DMS53 treated with DMSO at 0.1 percent for 48 hours (cell line): ENCODE data around the gene XPO6.
"Not testable (repeated sequence)": the region's sequence is repeated elsewhere in the genome, so short reads cannot be mapped to it uniquely, and the experiment has no call there.

Source experiments
- DNase-seq: peaks from one replicate; lab custom pipeline; 2025; ENCODE audit not compliant: unreplicated experiment; lab: John Stamatoyannopoulos, UW

XPO6 gene

GRCh38 chr16:28211758-28212531 lies at the start of gene XPO6:
XPO6 (minus strand) TSS chr16:28211965; CDS start chr16:28211368, 597 bp downstream.
- peak; percentile 54 for DNase-seq

GRCh38 chr16:28260193-28260592 lies 48.4 kb upstream of the XPO6 start:
- DNase-seq = no peak

GRCh38 chr16:28259781-28260150 lies 48.0 kb upstream of the XPO6 start:
- DNase-seq = no peak

DNA sequence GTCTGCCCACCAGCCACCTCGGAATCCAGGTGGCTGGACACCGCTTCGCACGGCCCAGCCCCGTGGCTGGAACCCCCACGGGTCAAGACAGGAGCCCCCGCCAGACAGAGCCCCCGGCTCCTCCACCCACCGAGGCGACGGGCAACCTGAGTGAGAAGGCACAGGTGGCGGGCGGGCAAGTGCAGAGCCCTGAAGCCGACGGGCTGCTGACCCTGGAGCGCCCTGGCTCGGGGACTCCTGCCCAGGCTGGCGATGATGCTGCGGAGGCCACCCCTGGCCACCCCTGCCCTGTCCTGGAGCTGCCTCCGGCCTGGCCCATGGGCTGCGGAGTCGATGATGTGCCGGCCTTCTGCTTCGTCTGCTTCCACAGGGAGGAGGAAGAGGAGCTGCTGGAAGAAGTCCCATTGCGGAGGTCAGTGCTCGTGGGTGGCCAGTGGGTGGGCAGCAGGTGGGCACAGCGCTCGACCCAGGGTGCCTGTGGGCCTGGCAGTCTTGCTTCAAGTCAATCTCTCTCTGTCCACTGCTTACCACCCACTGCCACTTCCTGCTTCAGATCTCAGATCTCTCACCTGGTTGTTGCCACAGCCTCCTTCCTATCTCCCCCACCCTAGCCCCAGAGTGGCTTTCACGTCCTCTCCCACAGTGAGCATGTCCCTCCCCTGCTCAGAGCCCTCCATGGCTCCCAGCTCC lies 47.5 kb upstream of the XPO6 start:
- no peak for DNase-seq

GRCh38 chr16:28258567-28258966 lies 46.8 kb upstream of the XPO6 start:
- DNase-seq = no peak

GRCh38 chr16:28257256-28257655 lies 45.5 kb upstream of the XPO6 start:
- DNase-seq = no peak

GRCh38 chr16:28255838-28256237 lies 44.1 kb upstream of the XPO6 start:
- DNase-seq = no peak

DNA sequence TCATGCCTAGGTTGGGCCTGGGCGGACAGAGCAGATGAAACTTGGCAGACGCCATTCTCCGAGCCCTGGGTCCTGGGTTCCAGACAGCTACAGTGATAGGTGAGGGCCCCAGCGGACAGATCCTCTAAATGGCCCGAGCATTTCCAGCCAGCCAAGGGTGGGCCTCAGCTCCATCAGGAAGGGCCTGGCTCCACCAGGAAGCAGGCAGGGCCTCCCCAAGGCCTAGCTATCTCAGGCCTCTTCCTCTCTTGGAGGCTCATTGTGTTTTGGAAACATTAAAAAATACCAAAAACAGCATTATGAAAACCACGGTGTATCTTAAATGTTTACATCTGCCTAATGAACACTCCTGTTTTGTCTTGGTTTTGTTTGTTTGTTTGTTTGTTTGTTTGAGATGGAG lies 42.4 kb upstream of the XPO6 start:
- DNase-seq = no peak

GRCh38 chr16:28250999-28251398 lies 39.2 kb upstream of the XPO6 start:
- DNase-seq = no peak

DNA sequence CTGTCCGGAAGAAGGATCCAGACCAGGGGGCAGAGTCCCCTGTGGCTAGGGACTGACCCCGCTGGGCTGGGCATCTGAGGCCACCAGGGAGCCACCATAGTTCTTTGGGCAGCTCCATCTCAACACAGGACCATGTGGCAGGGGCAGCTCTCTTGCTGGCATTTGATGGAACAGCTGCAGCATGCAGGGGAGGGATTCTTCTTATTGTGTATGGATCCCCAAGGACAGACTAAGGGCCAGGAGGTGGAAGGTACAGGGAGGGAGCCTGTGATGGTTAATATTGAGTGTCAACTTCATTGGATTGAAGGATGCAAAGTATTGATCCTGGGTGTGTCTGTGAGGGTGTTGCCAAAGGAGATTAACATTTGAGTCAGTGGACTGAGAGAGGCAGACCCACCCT lies 37.7 kb upstream of the XPO6 start:
- DNase-seq = not testable (repeated sequence)

DNA sequence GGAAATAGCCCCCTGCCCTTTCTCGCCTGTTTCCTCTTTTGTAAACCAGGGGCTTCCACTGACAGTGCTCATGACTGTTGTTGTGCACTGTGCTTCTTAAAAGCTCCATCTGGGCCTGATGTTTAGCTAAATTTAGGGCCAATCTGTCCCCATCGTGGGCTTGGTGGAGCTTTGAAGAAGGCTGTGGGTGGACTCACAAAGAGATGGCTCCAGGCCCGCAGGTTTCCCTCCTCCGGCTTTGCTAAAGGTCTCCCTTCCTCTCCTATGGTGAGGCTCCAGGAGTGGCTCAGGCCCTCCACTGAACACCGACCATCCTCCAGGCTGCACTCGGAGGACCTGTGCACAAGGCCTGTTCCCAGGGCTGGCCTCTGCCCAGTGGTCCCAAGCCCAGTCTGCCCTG lies 30.2 kb upstream of the XPO6 start:
- DNase-seq = no peak

DNA sequence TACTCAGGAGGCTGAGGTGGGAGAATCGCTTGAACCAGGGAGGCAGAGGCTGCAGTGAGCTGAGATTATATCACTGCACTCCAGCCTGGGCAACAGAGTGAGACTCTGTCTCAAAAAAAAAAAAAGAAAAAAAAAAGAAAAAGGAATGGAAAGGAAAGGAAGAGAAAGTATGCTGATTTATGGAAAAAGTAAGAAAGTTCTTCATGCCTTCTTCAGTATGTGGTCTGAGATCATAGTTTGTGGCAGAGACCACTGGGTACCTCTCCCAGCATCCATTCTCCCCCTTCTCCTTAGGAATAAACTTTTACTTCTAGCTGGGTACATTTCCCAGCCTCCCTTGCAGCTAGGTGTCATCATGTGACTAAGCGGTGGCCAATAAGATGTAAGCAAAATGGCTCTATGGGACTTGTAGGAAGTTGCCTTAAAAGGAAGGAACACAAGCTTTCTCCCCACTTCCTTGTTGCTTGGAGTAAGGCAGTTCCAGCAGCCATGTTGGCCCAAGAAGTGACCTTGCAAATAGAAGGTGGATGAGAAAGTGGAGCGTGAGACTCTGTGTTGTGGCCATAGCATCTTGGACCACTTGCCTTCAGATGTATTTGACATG lies 26.1 kb upstream of the XPO6 start:
- no peak for DNase-seq

GRCh38 chr16:28231763-28232162 lies 20.0 kb upstream of the XPO6 start:
- no peak for DNase-seq

DNA sequence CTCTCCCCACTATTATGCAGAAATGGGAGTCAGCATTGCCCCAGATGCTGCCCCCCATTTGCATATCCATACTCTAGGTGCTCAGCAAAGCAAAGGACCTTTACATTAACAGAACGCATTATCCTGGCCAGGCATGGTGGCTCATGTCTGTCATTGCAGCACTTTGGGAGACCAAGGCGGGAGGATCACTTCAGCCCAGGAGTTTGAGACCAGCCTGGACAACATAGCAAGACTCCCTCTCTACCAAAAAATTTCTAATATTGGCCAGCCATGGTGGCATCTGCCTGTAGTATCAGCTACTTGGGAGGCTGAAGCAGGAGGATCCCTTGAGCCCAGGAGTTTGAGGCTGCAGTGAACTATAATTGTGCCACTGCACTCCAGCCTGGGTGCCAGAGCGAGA lies 12.1 kb upstream of the XPO6 start:
- DNase-seq = not testable (repeated sequence)

DNA sequence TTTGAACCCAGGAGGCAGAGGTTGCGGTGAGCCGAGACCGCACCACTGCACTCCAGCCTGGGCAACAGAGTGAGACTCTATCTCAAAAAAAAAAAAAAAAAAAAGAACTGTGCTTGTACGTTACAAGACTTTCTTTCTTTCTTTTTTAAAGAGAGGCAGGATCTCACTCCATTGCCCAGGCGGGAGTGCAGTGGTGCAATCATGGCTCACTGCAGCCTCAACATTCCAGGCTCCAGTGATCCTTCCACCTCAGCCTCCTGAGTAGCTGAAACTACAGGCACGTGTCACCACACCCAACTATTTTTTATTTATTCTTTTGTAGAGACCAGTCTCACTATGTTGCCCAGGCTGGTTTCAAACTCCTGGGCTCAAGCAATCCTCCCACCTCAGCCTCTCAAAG lies 8.0 kb upstream of the XPO6 start:
- not testable (repeated sequence) for DNase-seq

DNA sequence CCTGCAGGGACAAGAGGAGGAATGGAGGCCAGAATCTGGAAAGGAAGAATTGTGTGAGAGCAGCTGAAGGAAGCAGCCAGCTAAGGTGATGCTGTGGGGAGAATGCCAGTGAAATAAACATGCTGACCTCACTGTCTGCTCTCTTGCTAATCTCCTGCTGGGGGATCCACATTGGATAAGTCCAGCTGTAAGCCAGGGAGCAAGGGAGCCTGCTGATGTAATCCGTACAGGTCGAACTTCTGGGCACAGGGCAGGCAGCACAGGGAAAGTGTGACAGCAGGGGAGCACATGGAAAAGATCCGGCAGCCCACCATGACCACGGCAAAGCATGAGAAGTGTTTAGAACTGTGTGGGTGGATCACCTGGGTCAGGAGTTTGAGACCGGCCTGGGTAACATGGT lies 7.5 kb upstream of the XPO6 start:
- no peak for DNase-seq

GRCh38 chr16:28218109-28218508 lies 6.3 kb upstream of the XPO6 start:
- DNase-seq = no peak

- no peak for DNase-seq
Measured at GRCh38 chr16:28217326-28217725, 5.6 kb upstream of the XPO6 start.

GRCh38 chr16:28213396-28213795 lies 1.6 kb upstream of the XPO6 start:
- DNase-seq = no peak

GRCh38 chr16:28212532-28212873 lies 738 bp upstream of the XPO6 start:
- DNase-seq = no peak

- DNase-seq = peak; percentile 2
Measured at GRCh38 chr16:28210979-28211588, 681 bp downstream of the XPO6 start.

DNA sequence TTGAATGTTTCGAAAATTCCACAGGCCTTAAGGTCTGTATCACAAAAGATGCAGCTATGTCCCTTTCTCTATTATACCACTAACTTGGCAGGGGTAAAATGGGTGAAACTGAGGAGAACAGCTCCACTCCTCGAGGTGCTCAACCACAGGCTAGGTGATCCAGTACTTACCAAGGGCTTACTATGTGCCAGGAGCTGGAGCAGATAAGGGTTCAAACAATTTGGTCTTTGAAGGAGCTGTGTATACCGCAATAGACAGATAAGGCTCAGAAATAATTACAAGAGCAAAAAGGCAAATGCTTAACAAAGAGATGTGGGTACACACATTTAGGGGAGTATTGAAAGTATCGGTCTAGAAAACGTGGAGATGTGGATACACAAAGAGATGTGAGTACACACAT lies 1.5 kb downstream of the XPO6 start:
- DNase-seq = no peak
